Effector memory CD4-positive, alpha-beta T cell (primary cell): ENCODE results near the gene TTLL11.

Experiments used
- DNase-seq, 3 donors: peaks; one replicate each; pipeline ENCODE4 v3.0.0-alpha.2; 2020
- H3K27ac ChIP-seq: 2 replicates; pipeline ENCODE4 v1.7.0; 2013; ENCODE audit warnings: mild to moderate bottlenecking, low read length, moderate library complexity; ENCODE audit not compliant: insufficient read depth, poor library complexity, severe bottlenecking
- H3K27me3 ChIP-seq: replicated peaks from 2 replicates; pipeline ENCODE4 v1.7.0; 2013; ENCODE audit warnings: mild to moderate bottlenecking, low read length; ENCODE audit not compliant: insufficient read depth, control insufficient read depth, poor library complexity, severe bottlenecking
- H3K36me3 ChIP-seq: 2 replicates; pipeline ENCODE4 v1.7.0; 2013; ENCODE audit warnings: mild to moderate bottlenecking, low read length, moderate library complexity; ENCODE audit not compliant: control insufficient read depth, insufficient read depth
- H3K4me1 ChIP-seq: 2 replicates; pipeline ENCODE4 v1.7.0; 2013; ENCODE audit warnings: low read length, mild to moderate bottlenecking; ENCODE audit not compliant: control insufficient read depth, insufficient read depth, poor library complexity, severe bottlenecking
- H3K4me3 ChIP-seq: 2 replicates; pipeline ENCODE4 v1.7.0; 2013; ENCODE audit warnings: low read length, low read depth, mild to moderate bottlenecking; ENCODE audit not compliant: insufficient read depth, poor library complexity, severe bottlenecking
- H3K9me3 ChIP-seq: 2 replicates; pipeline ENCODE4 v1.7.0; 2013; ENCODE audit warnings: mild to moderate bottlenecking, low read length, moderate library complexity; ENCODE audit not compliant: control insufficient read depth

Gene TTLL11

DNA sequence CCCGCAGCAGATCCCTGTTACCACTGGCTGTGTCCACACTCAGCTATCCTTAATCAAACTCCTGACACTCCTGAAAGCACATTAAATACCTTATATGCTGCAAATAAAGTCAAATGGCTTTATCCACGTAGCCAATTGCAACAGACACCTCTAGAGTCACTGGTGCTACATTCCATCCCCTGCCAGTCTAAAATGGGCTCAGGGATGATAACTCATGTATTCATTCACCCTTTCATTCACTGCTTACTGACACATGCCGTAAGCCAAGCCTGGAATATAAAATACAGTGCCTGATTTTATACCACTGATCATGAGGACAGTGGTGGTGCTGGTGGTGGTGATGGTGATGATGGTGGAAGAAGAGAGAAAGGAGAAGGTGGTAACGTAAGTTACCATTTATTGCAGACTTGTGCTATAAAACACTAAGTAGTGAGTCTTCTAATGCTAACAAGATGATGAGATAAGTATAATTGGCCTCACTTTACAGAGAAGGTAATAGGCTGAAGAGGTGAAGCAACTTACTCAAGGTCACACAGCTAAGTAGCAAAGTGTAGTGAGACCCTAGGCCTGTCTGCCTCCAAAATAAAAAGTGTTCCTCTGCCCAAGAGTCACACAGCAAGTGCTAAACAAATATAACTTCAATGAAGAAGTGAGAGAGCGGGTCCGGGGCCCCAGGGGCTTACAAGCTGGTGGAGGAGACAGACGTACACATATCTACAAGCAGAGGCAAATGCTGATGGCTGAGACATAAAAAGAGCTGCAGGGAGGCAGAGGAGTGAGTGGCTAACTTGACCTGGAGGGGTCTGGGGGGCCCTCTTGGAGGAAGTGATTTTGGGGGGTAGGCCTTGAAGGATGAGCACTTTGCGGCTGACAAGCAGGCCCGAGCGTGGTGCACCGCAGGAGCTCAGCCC lies 1.2 kb downstream of the TTLL11 start:
- H3K27me3 ChIP-seq = no peaks in the 10 kb centered on the region
- DNase-seq = no peak
- H3K36me3 ChIP-seq = no peaks in the 10 kb centered on the region
- peak overlapping the region; percentile 84 for H3K4me3 ChIP-seq
- no peaks in the 10 kb centered on the region for H3K9me3 ChIP-seq
- peaks cover 16% of the 10 kb centered on the region for H3K4me1 ChIP-seq
- H3K27ac ChIP-seq = no peak overlapping the region

DNA sequence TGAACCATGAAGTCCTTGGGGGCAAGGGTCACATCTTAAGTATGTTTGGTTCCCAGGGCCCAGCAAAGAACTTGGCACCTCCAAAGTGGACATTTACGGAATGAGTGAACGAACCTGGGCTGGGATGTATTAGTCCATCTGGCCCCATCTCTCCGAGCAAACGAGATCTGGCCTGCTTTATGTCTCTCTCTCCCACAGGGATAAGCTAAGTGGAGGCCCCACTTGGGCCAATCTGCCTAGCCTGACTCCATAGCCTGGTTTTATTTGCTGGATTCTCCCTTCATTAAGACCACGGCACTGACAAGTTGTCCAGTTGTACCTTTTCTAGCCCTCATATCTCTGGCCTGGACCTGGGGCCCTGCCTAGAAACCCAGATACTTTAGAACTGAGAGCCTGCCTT lies 2.1 kb downstream of the TTLL11 start:
- Histone ChIP-seq H3K4me3 (no peak overlapping the region), H3K9me3 (no peaks in the 10 kb centered on the region), H3K4me1 (peaks cover 16% of the 10 kb centered on the region), H3K27me3 (no peaks in the 10 kb centered on the region), H3K27ac (no peak overlapping the region), H3K36me3 (no peaks in the 10 kb centered on the region)
- no peak for DNase-seq

- Histone ChIP-seq H3K4me1 (peaks cover 16% of the 10 kb centered on the region), H3K9me3 (no peaks in the 10 kb centered on the region), H3K4me3 (no peak overlapping the region), H3K27me3 (no peaks in the 10 kb centered on the region), H3K36me3 (no peaks in the 10 kb centered on the region), H3K27ac (no peak overlapping the region)
- DNase-seq = no peak
Measured at GRCh38 chr9:122090287-122090883, 2.7 kb downstream of the TTLL11 start.

- Histone ChIP-seq H3K4me3 (no peak overlapping the region), H3K36me3 (no peaks in the 10 kb centered on the region)
- no peak for DNase-seq
Measured at GRCh38 chr9:122088880-122089706, 4.0 kb downstream of the TTLL11 start.

DNA sequence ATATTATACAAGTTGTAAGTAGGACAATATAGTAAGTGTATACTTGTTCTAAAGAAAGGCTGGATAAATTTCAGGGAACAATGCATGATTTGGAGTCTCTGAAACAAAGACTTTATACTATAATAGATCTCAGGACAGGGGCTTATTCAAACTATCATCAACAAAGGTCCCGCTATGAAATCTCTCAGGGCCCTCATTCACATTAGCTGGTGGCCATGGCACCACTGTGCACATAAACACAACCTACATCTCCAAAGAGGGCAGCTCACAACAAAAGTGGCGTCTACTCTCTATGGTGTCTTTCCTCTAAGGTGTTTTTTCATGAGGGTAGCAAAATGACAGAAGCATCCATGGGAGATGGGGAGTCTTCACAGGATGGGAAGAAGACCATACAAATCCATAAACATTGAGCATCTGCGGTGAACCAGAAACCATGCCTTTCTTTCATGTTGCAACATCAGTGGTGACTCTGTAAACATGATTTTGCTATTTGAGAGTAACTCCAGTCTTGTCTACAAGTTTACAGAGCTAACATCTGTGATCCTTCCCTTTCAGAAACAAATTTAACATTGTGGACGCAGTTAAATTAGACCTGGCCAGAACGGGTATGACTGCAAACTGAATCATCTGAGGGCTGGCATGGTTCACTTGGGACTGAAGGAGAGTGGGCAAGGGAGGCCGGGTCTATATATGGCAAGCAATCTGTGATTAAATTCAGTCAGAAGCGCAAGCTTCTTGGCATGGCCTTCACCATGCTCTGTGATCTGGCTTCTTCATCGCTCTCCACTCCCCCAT lies 5.5 kb downstream of the TTLL11 start:
- no peak overlapping the region for H3K27ac ChIP-seq
- no peak for DNase-seq
- no peaks in the 10 kb centered on the region for H3K36me3 ChIP-seq
- peaks cover 11% of the 10 kb centered on the region for H3K4me1 ChIP-seq
- no peak overlapping the region for H3K4me3 ChIP-seq
- H3K9me3 ChIP-seq = no peaks in the 10 kb centered on the region
- H3K27me3 ChIP-seq = no peaks in the 10 kb centered on the region

More at GRCh38 chr9:122088880-122089706, 4.0 kb downstream of the TTLL11 start:
- Histone ChIP-seq H3K27me3 (no peaks in the 10 kb centered on the region), H3K4me1 (peaks cover 16% of the 10 kb centered on the region), H3K9me3 (no peaks in the 10 kb centered on the region), H3K27ac (no peak overlapping the region)

- Histone ChIP-seq H3K4me3 (no peak overlapping the region), H3K27me3 (no peaks in the 10 kb centered on the region), H3K27ac (no peak overlapping the region), H3K36me3 (no peaks in the 10 kb centered on the region), H3K9me3 (no peaks in the 10 kb centered on the region), H3K4me1 (peaks cover 4% of the 10 kb centered on the region)
- DNase-seq = no peak
Measured at GRCh38 chr9:122086873-122087272, 6.2 kb downstream of the TTLL11 start.

- no peaks in the 10 kb centered on the region for H3K4me1 ChIP-seq
- H3K36me3 ChIP-seq = no peaks in the 10 kb centered on the region
- no peak overlapping the region for H3K27ac ChIP-seq
- H3K9me3 ChIP-seq = no peaks in the 10 kb centered on the region
- no peak for DNase-seq
- H3K27me3 ChIP-seq = no peaks in the 10 kb centered on the region
- no peak overlapping the region for H3K4me3 ChIP-seq
Measured at GRCh38 chr9:122085260-122085659, 7.8 kb downstream of the TTLL11 start.

DNA sequence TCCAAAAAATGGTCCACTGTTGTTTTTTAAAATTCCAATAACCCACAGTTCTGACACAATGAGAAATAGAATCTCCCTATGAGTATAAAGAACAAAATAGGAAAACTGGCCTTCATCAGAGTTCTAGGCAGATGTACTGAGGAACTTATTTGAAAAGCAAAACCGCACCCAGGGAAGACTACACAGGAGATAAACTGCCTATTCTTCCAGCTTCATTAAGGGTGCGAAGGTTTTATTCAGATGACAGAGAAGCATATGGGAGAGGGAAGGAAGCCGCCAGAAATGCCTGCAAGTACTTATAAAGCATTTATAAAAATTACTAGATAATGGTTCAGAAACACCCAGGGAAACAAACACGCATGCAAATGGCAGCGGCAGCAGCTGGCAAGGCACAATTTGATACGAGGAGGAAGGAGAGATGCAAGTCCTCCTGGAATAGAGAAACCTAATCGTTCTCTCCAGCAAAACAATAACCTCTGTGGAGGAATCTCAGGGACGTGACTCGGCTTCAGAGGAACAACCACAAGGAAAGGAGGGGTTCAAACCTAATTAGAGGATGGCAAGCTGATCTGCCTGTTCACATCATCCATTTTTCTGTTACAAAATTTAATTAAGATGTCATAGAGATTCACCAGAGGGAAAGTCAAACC lies 9.0 kb downstream of the TTLL11 start:
- H3K27me3 ChIP-seq = no peaks in the 10 kb centered on the region
- H3K36me3 ChIP-seq = no peaks in the 10 kb centered on the region
- no peak overlapping the region for H3K27ac ChIP-seq
- no peaks in the 10 kb centered on the region for H3K9me3 ChIP-seq
- H3K4me3 ChIP-seq = no peak overlapping the region
- H3K4me1 ChIP-seq = no peaks in the 10 kb centered on the region
- no peak for DNase-seq

GRCh38 chr9:122080986-122081385 lies 12.1 kb downstream of the TTLL11 start:
- no peaks in the 10 kb centered on the region for H3K9me3 ChIP-seq
- H3K4me1 ChIP-seq = no peaks in the 10 kb centered on the region
- DNase-seq = no peak
- no peak overlapping the region for H3K27ac ChIP-seq
- no peaks in the 10 kb centered on the region for H3K36me3 ChIP-seq
- H3K4me3 ChIP-seq = no peak overlapping the region
- H3K27me3 ChIP-seq = no peaks in the 10 kb centered on the region
